Activated T-cell treated with anti-CD3 and anti-CD28 coated beads, Interleukin-2, amount 50 U/mL, for 4 hours (primary cell): ENCODE results near the gene FAM120C. TPM values are rescaled to one million over a fixed set of nuclear protein-coding genes. Genes with fewer than 3 reads are reported as not detected.

ENCODE experiments used
- ATAC-seq, 2 donors: fragments of 200-7000 bp; cut with Tn5 transposase; one replicate each; pipeline ENCODE4 v1.10.0; 2021
- DNase-seq: peaks from one replicate; pipeline ENCODE4 v3.0.0-alpha.2; 2020
- H3K27me3 Mint-ChIP-seq: one replicate; pipeline ENCODE4 v1.8.0; 2021; ENCODE audit warnings: low read depth, mixed read lengths
- H3K36me3 Mint-ChIP-seq: one replicate; pipeline ENCODE4 v1.8.0; 2022; ENCODE audit warnings: mixed read lengths; ENCODE audit not compliant: insufficient read depth
- H3K4me1 Mint-ChIP-seq: one replicate; pipeline ENCODE4 v1.8.0; 2021; ENCODE audit warnings: low read depth, mixed read lengths
- H3K4me3 Mint-ChIP-seq: one replicate; pipeline ENCODE4 v1.8.0; 2021; ENCODE audit warnings: mild to moderate bottlenecking, moderate library complexity, mixed read lengths
- H3K9me3 Mint-ChIP-seq: one replicate; pipeline ENCODE4 v1.8.0; 2021; ENCODE audit warnings: mixed read lengths
- total RNA-seq, 3 donors: library from RNA; stranded (reverse); gene quantifications; one replicate each; pipeline ENCODE4 v1.2.1, GENCODE V29; 2021

The FAM120C gene
- total RNA-seq, 3 donors from 2014 or later, result 9.8 to 11.1 (median 10.6) TPM

GRCh38 chrX:54178100-54178940 is 4.7 kb downstream of the FAM120C start:
- ATAC-seq (peak; percentile 34 to 36), DNase-seq (no peak)
- Mint-ChIP-seq H3K27me3 (no peaks in the 10 kb centered on the region), H3K4me3 (peak overlapping the region; percentile 7), H3K9me3 (no peaks in the 10 kb centered on the region), H3K36me3 (peaks cover 21% of the 10 kb centered on the region), H3K4me1 (peaks cover 52% of the 10 kb centered on the region)

GRCh38 chrX:54177306-54177705 is 5.7 kb downstream of the FAM120C start:
- Mint-ChIP-seq H3K36me3 (peaks cover 21% of the 10 kb centered on the region), H3K4me1 (peaks cover 52% of the 10 kb centered on the region), H3K4me3 (no peak overlapping the region), H3K9me3 (no peaks in the 10 kb centered on the region), H3K27me3 (no peaks in the 10 kb centered on the region)
- ATAC-seq, result no peak
- DNase-seq, result no peak

DNA sequence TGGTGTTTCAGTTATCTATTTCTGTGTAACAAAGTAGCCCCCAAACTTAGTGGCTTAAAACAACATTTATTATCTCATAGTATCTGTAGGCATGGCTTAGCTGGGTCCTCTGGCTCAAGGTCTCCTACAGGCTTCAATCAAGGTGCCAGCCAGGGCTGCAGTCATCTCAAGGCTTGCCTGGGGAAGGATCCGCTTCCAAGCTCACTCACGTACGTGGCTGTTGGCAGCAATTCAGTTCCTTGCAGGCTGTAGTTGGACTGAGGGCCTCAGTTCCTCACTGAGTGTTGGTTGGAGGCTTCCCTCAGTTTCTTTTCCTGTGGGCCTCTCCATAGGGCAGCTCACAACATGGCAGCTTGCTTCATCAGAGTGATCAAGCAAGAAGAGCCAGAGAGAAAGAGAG is 9.3 kb downstream of the FAM120C start:
- Mint-ChIP-seq H3K4me1 (peaks cover 20% of the 10 kb centered on the region), H3K27me3 (no peaks in the 10 kb centered on the region), H3K9me3 (no peaks in the 10 kb centered on the region), H3K36me3 (peaks cover 16% of the 10 kb centered on the region), H3K4me3 (no peak overlapping the region)
- ATAC-seq (no peak), DNase-seq (no peak)

DNA sequence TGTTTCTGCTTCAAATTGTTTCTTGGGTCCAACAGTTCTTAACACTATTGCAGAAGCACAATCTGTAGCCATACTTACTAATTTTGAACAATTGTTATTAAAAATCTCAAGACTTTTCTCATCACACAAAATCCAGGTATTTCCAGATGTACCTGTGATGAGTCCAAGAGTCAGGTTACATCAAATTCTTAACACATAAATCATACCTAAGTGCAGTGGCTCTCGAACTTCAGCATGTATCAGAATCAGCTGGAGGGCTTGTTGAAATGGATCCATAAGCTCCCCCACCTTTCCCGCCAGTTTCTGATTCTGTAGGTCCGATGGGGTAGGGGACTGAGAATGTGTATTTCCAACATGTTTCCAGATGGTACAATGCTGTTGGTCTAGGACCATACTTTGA is 10.6 kb downstream of the FAM120C start:
- H3K36me3 Mint-ChIP-seq, result peaks cover 13% of the 10 kb centered on the region
- ATAC-seq, result no peak
- no peaks in the 10 kb centered on the region for H3K9me3 Mint-ChIP-seq
- H3K4me1 Mint-ChIP-seq, result peaks cover 9% of the 10 kb centered on the region
- DNase-seq, result no peak
- no peak overlapping the region for H3K4me3 Mint-ChIP-seq
- no peaks in the 10 kb centered on the region for H3K27me3 Mint-ChIP-seq

DNA sequence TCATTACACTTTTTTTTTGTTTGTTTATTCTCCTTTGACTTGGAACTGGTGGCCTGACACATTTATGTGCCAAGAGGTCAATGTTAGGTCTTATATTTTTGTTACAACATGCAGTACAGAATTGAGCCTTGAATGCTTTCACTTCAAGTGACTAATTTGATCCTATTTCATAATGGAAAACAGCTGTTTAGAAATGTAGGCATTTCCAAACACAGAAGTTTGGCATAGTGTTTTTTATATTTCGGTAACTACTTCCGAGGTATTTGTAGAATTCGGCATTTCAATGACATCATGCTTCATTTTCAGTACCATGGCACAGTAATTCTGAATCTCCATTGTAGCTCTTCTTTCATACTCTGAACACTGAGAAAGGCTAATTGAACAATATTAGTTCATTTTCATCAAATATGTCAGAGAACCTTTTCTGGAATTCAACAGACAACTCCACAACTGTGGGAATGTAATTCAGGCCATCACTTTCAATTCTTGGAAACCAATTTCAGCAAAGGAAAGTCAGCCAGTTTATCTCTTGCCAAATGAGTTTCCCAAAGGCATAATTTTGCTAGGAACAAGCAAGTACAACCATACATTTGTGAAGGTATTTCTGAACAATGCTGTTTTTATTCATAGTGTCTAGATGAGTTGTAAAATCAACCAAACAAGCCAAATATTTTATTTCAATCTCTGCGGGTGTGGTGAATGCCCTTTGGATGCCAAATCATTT is 11.4 kb downstream of the FAM120C start:
- peaks cover 2% of the 10 kb centered on the region for H3K4me1 Mint-ChIP-seq
- no peak overlapping the region for H3K4me3 Mint-ChIP-seq
- H3K27me3 Mint-ChIP-seq, result no peaks in the 10 kb centered on the region
- DNase-seq, result no peak
- ATAC-seq, result no peak
- no peaks in the 10 kb centered on the region for H3K9me3 Mint-ChIP-seq
- peaks cover 6% of the 10 kb centered on the region for H3K36me3 Mint-ChIP-seq

- DNase-seq (no peak), ATAC-seq (no peak)
- H3K4me1 Mint-ChIP-seq, result no peaks in the 10 kb centered on the region
- peaks cover 6% of the 10 kb centered on the region for H3K36me3 Mint-ChIP-seq
- H3K4me3 Mint-ChIP-seq, result no peak overlapping the region
- no peaks in the 10 kb centered on the region for H3K27me3 Mint-ChIP-seq
- no peaks in the 10 kb centered on the region for H3K9me3 Mint-ChIP-seq
Measured at GRCh38 chrX:54171091-54171490, 12.0 kb downstream of the FAM120C start.

- no peaks in the 10 kb centered on the region for H3K27me3 Mint-ChIP-seq
- no peak for ATAC-seq
- no peak for DNase-seq
- H3K9me3 Mint-ChIP-seq, result no peaks in the 10 kb centered on the region
- H3K36me3 Mint-ChIP-seq, result no peaks in the 10 kb centered on the region
- H3K4me3 Mint-ChIP-seq, result no peak overlapping the region
- H3K4me1 Mint-ChIP-seq, result no peaks in the 10 kb centered on the region
Measured at GRCh38 chrX:54166915-54167314, 16.1 kb downstream of the FAM120C start.

- Mint-ChIP-seq H3K9me3 (no peaks in the 10 kb centered on the region), H3K4me1 (peaks cover 1% of the 10 kb centered on the region), H3K36me3 (peaks cover 17% of the 10 kb centered on the region), H3K27me3 (no peaks in the 10 kb centered on the region), H3K4me3 (no peak overlapping the region)
- DNase-seq (no peak), ATAC-seq (no peak)
Measured at GRCh38 chrX:54157561-54157960, 25.5 kb downstream of the FAM120C start.

- H3K4me3 Mint-ChIP-seq, result no peak overlapping the region
- H3K36me3 Mint-ChIP-seq, result peaks cover 23% of the 10 kb centered on the region
Measured at GRCh38 chrX:54134269-54134668, 48.8 kb downstream of the FAM120C start.

GRCh38 chrX:54116391-54116790 is 66.7 kb downstream of the FAM120C start:
- H3K27me3 Mint-ChIP-seq, result no peaks in the 10 kb centered on the region
- ATAC-seq (no peak), DNase-seq (no peak)
- H3K36me3 Mint-ChIP-seq, result peaks cover 3% of the 10 kb centered on the region
- no peak overlapping the region for H3K4me3 Mint-ChIP-seq
- no peaks in the 10 kb centered on the region for H3K4me1 Mint-ChIP-seq
- no peaks in the 10 kb centered on the region for H3K9me3 Mint-ChIP-seq

More at GRCh38 chrX:54134269-54134668, 48.8 kb downstream of the FAM120C start:
- Mint-ChIP-seq H3K27me3 (no peaks in the 10 kb centered on the region), H3K4me1 (no peaks in the 10 kb centered on the region), H3K9me3 (no peaks in the 10 kb centered on the region)
- no peak for ATAC-seq
- DNase-seq, result no peak

DNA sequence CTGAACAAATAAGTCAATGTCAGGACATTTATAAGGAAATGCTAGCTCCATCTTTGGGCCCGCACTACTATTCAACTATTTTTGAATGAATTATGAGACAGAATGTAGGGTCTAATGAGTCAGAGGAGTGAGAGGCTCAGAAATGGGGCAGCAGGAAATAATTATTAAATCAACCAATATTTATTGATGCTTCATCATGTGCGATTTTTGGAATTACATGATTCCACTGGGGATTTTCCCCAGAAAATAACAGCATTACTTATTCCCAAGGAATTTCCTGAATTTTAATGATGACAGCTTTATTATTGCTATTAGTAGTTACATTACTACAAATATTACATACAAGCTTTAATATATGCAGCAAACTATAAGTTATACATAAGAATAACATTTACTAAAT is 89.5 kb downstream of the FAM120C start:
- no peak overlapping the region for H3K4me3 Mint-ChIP-seq
- H3K36me3 Mint-ChIP-seq, result no peaks in the 10 kb centered on the region
- no peaks in the 10 kb centered on the region for H3K27me3 Mint-ChIP-seq
- ATAC-seq (no peak), DNase-seq (no peak)
- no peaks in the 10 kb centered on the region for H3K4me1 Mint-ChIP-seq
- H3K9me3 Mint-ChIP-seq, result no peaks in the 10 kb centered on the region

DNA sequence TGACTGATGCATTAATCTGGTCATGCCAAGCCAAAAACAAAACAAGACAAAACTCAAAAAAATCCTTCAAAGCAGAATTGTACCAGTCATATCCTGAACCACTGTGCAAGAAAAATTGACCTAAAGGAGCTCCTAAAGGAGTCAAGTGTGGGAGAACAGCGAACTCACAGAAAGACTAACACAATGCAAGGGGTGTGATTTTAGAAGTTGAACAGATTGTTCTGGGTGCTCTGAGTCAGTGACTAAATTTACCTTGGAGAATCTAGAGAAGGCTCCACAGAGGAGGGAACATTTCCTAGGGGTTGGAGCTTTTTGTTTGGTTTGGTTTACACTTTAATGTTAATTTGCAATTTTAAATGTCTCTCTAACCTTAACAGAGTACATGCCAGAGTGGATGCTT is 89.9 kb downstream of the FAM120C start:
- Mint-ChIP-seq H3K4me3 (no peak overlapping the region), H3K36me3 (no peaks in the 10 kb centered on the region), H3K4me1 (no peaks in the 10 kb centered on the region), H3K27me3 (no peaks in the 10 kb centered on the region), H3K9me3 (no peaks in the 10 kb centered on the region)
- no peak for DNase-seq
- ATAC-seq, result no peak

DNA sequence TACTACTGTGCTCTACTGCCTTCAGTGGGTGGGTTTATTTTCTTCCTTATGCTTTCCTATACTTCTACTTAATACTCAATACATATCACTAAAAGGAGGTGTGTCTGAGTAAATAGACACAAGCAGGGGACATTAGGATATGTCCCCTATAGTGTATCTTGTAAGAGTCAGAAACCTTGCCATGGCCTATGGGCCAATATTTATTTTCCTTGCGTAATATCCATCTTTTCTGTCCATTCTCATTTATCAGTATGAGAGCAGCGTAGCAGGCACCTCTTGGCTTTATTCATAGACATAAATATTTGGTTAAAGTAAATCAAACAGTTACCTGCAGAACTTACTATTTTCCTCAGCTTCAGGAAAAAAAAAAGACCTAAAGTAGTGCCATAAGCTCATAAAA is 92.2 kb downstream of the FAM120C start:
- no peaks in the 10 kb centered on the region for H3K27me3 Mint-ChIP-seq
- no peaks in the 10 kb centered on the region for H3K4me1 Mint-ChIP-seq
- H3K36me3 Mint-ChIP-seq, result peaks cover 4% of the 10 kb centered on the region
- no peak overlapping the region for H3K4me3 Mint-ChIP-seq
- H3K9me3 Mint-ChIP-seq, result no peaks in the 10 kb centered on the region
- DNase-seq (no peak), ATAC-seq (no peak)

- Mint-ChIP-seq H3K9me3 (no peaks in the 10 kb centered on the region), H3K4me3 (no peak overlapping the region), H3K4me1 (no peaks in the 10 kb centered on the region)
Measured at GRCh38 chrX:54089191-54089590, 93.9 kb downstream of the FAM120C start.

DNA sequence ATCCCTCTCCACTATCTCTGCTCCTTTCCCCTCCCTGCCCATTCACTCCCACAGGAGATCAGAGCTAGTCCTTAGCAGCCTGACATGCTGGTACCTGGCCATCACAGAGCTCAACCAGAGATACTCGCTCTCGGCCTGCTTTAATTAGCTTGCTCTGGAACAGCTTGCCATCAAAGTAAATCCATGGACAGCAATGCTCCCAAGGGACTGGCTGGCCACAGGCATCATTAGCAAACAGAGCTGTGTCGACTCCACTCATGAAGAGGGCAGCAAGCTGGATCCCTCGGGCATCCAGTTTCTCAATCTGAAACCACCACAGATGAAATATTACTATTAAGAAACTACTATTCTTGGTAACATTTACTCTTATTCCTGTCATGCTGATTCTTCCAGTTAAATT is 95.4 kb downstream of the FAM120C start:
- peaks cover 7% of the 10 kb centered on the region for H3K36me3 Mint-ChIP-seq
- no peak overlapping the region for H3K4me3 Mint-ChIP-seq
- ATAC-seq (no peak), DNase-seq (no peak)
- no peaks in the 10 kb centered on the region for H3K27me3 Mint-ChIP-seq
- no peaks in the 10 kb centered on the region for H3K9me3 Mint-ChIP-seq
- no peaks in the 10 kb centered on the region for H3K4me1 Mint-ChIP-seq

More at GRCh38 chrX:54089191-54089590, 93.9 kb downstream of the FAM120C start:
- Mint-ChIP-seq H3K36me3 (peaks cover 7% of the 10 kb centered on the region), H3K27me3 (no peaks in the 10 kb centered on the region)
- ATAC-seq (no peak), DNase-seq (no peak)
